Endothelial cell of umbilical vein (primary cell): ENCODE results near the gene LRP10. TPM values are rescaled to one million over a fixed set of nuclear protein-coding genes. Genes with fewer than 3 reads are reported as not detected.

Experiments used
- BruUV-seq: library from RNA; stranded (reverse); fragments of 400-500 nt; replicated peaks from 2 replicates; lab custom pipeline; 2021; lab: Mats Ljungman, UMichigan
- CTCF ChIA-PET: fragments of 300-600, 350-600 bp; sonication (Branson Sonifier 250); formaldehyde crosslinking; loops from one replicate; lab custom pipeline; 2021; ENCODE audit warnings: antibody characterized with exemption, inconsistent platforms; lab: Charles Lee
- POLR2A ChIA-PET: fragments of 300-600, 350-600 bp; sonication (Branson Sonifier 250); formaldehyde crosslinking; loops from one replicate; lab custom pipeline; 2021; ENCODE audit warnings: antibody characterized with exemption, inconsistent platforms; lab: Charles Lee
- DNase-seq: peaks from one replicate; pipeline ENCODE4 v3.0.0-alpha.2; 2011; ENCODE audit warnings: low read depth, low spot score
- FAIRE-seq: peaks from 2 replicates; lab custom pipeline; 2011; peaks lifted over from hg19 to GRCh38; lab: Jason Lieb, UNC
- H2AFZ ChIP-seq: 2 replicates; pipeline ENCODE4 v1.6.0; 2012; ENCODE audit warnings: low read depth, low read length, control low read depth, inconsistent platforms
- H3K27ac ChIP-seq: 2 replicates; pipeline ENCODE4 v1.5.1; 2011; ENCODE audit warnings: low read depth, mild to moderate bottlenecking, control low read depth, low read length, moderate library complexity; ENCODE audit not compliant: insufficient read depth
- H3K27me3 ChIP-seq, 2 experiments: 2 replicates each; pipeline versions ENCODE4 v1.6.0 to v1.6.1; 2011; ENCODE audit warnings: low read length in 2 of 2, mixed read lengths in 1 of 2; ENCODE audit not compliant: control insufficient read depth in 2 of 2, insufficient read depth in 2 of 2
- H3K36me3 ChIP-seq, 2 experiments: 2 replicates in 1 of 2; 3 replicates in 1 of 2; pipeline ENCODE4 v1.5.1; 2011; ENCODE audit warnings: low read length in 2 of 2, mild to moderate bottlenecking in 1 of 2, moderate library complexity in 1 of 2; ENCODE audit not compliant: control insufficient read depth in 2 of 2, insufficient read depth in 2 of 2; ENCODE audit errors: extremely low read depth in 1 of 2
- H3K4me1 ChIP-seq: 3 replicates; pipeline ENCODE4 v1.5.1; 2011; ENCODE audit warnings: mild to moderate bottlenecking, low read length; ENCODE audit not compliant: control insufficient read depth, insufficient read depth; ENCODE audit errors: extremely low read depth
- H3K4me2 ChIP-seq: 2 replicates; pipeline ENCODE4 v1.6.1; 2011; ENCODE audit warnings: low read length, control low read depth, mixed read lengths; ENCODE audit not compliant: insufficient read depth
- H3K4me3 ChIP-seq, 3 experiments: fragments of 200-600 bp in 1 of 3; sonication (generic), shearing (Covaris generic) in 1 of 3; replicated peaks in 1 of 3; 2 replicates each; pipeline ENCODE4 v1.5.1; 2011 to 2016; ENCODE audit warnings: control low read depth in 3 of 3, low read length in 3 of 3, mild to moderate bottlenecking in 2 of 3, inconsistent platforms in 1 of 3, low read depth in 1 of 3, moderate library complexity in 1 of 3; ENCODE audit not compliant: insufficient read depth in 1 of 3
- H3K79me2 ChIP-seq: 2 replicates; pipeline ENCODE4 v1.6.0; 2012; ENCODE audit warnings: low read length, inconsistent platforms; ENCODE audit not compliant: control insufficient read depth, insufficient read depth
- H3K9ac ChIP-seq: replicated peaks from 2 replicates; pipeline ENCODE3; 2011; ENCODE audit warnings: low read length, control low read depth; ENCODE audit not compliant: insufficient read depth; ENCODE audit errors: extremely low read depth
- H3K9me1 ChIP-seq: replicated peaks from 3 replicates; pipeline ENCODE4 v1.6.0; 2011; ENCODE audit warnings: mild to moderate bottlenecking, low read length; ENCODE audit not compliant: control insufficient read depth, insufficient read depth; ENCODE audit errors: extremely low read depth
- H3K9me3 ChIP-seq: replicated peaks from 2 replicates; pipeline ENCODE4 v1.5.1; 2012; ENCODE audit warnings: low read length, inconsistent platforms; ENCODE audit not compliant: control insufficient read depth, insufficient read depth
- H4K20me1 ChIP-seq: replicated peaks from 2 replicates; pipeline ENCODE3; 2011; ENCODE audit warnings: mild to moderate bottlenecking, low read length; ENCODE audit not compliant: control insufficient read depth, insufficient read depth; ENCODE audit errors: extremely low read depth
- EZH2 ChIP-seq: IDR thresholded peaks from 2 replicates; pipeline ENCODE4 v1.6.1; 2012; ENCODE audit warnings: borderline replicate concordance, low read depth, mild to moderate bottlenecking, moderate library complexity, low read length, inconsistent platforms; ENCODE audit not compliant: severe bottlenecking
- FOS ChIP-seq: IDR thresholded peaks from 2 replicates; pipeline ENCODE4 v1.6.1; 2011; ENCODE audit warnings: mild to moderate bottlenecking, low read length, moderate library complexity, borderline replicate concordance; ENCODE audit not compliant: insufficient read depth
- GATA2 ChIP-seq: IDR thresholded peaks from 2 replicates; pipeline ENCODE4 v1.7.0; 2011; ENCODE audit warnings: low read depth, mild to moderate bottlenecking, moderate library complexity, mixed read lengths, low read length; ENCODE audit not compliant: insufficient read length, insufficient read depth
- JUN ChIP-seq: IDR thresholded peaks from 2 replicates; pipeline ENCODE4 v1.6.1; 2011; ENCODE audit warnings: borderline replicate concordance, low read depth; ENCODE audit not compliant: insufficient read length, insufficient read depth
- MYC ChIP-seq: IDR thresholded peaks from one replicate; pipeline ENCODE4 v1.6.1; 2011; ENCODE audit warnings: mild to moderate bottlenecking, low read depth, low read length
- POLR2A ChIP-seq: IDR thresholded peaks from 2 replicates; pipeline ENCODE4 v1.6.1; 2012; ENCODE audit warnings: low read depth, mild to moderate bottlenecking, control low read depth, low read length
- POLR2AphosphoS5 ChIP-seq: IDR thresholded peaks from 2 replicates; pipeline ENCODE4 v1.6.1; 2012; ENCODE audit warnings: low read depth, mild to moderate bottlenecking, control low read depth, low read length, moderate library complexity; ENCODE audit not compliant: insufficient read depth
- dilution Hi-C: fragments of 300-500 bp; cut with MboI; formaldehyde crosslinking; loops from one replicate; pipeline ENCODE4 v1.15.0; 2019; ENCODE audit warnings: low sequenced_read_pairs; ENCODE audit not compliant: extremely low pct_ligation_motif_present
- intact Hi-C: fragments of 100-400 bp; cut with micrococcal nuclease; formaldehyde crosslinking; loops from one replicate; pipeline ENCODE4 v1.10.0; 2022
- polyA plus RNA-seq, 4 experiments: library from polyadenylated mRNA; depleted of rRNA in 3 of 4; stranded (reverse) in 3 of 4; unstranded in 1 of 4; fragments of >200 nt; gene quantifications; 2 replicates each; pipeline versions ENCODE4 v1.2.1 to v1.2.3, GENCODE V29; 2011 to 2012; ENCODE audit warnings: missing spikeins in 1 of 4
- total RNA-seq: library from RNA; stranded (reverse); gene quantifications from 2 replicates; pipeline ENCODE4 v1.2.3, GENCODE V29; 2021
- TF ChIP-seq, protein P1 (sequence below): IDR thresholded peaks from 2 replicates; pipeline ENCODE4 v1.6.1; 2011; ENCODE audit not compliant: insufficient read depth, insufficient read length
- TF ChIP-seq, protein P2 (sequence below), 2 donors: IDR thresholded peaks; 1 replicate in 1 of 2; 2 replicates in 1 of 2; pipeline ENCODE4 v1.5.1; 2011; ENCODE audit warnings: low read length in 2 of 2, mild to moderate bottlenecking in 2 of 2, moderate library complexity in 2 of 2, control low read depth in 1 of 2, inconsistent platforms in 1 of 2, low read depth in 1 of 2; ENCODE audit not compliant: insufficient read depth in 1 of 2; ENCODE audit errors: extremely low read depth in 1 of 2

LRP10 gene
- total and polyA plus RNA-seq, 2 donors (not counting 3 experiments of a cell fraction or from before 2014, with no cell fraction given) = 123 to 157 TPM

DNA sequence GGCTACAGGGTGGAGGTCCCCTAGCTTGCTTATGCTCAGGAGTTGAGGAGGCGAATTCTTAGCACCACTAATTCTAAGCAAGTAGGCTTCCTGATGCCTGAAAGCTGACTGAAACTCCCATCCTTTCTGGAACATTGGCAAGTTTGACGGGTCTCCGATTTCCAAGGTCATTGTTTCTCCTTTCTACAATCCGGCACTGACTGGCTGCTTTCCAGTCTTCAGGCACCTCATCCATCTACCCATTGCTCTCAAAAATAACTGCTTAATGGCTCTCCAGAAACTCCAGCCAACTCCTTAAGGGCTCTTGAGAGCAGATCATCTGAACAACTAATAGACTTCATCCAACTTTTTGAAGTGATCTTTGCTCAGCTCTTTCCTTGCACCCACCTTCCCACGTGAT lies 24.8 kb downstream of the LRP10 start:
- BruUV-seq = no TSS peak
- ChIA-PET CTCF (interaction anchor here (1.1 to 9.7 kb wide), 9 partner anchors 9 to 338 kb away, joined by 3 to 75 read pairs (median 4); partner anchors contain the start of gene LRP10), POLR2A (no interaction called here)
- Histone ChIP-seq H3K9me3 (no peaks in the 10 kb centered on the region), H3K4me3 (no peak overlapping the region), H3K27ac (no peak overlapping the region), H3K36me3 (peaks cover 2 to 6% of the 10 kb centered on the region in 2 experiments), H3K4me1 (no peaks in the 10 kb centered on the region), H3K4me2 (no peak overlapping the region), H2AFZ (no peak overlapping the region), H4K20me1 (no peaks in the 10 kb centered on the region), H3K9me1 (no peaks in the 10 kb centered on the region), H3K79me2 (no peaks in the 10 kb centered on the region), H3K9ac (no peak overlapping the region), H3K27me3 (no peaks in the 10 kb centered on the region)
- intact Hi-C loops = no loop called here
- dilution Hi-C loops = no loop called here
- DNase-seq (no peak), FAIRE-seq (no peak)
- TF ChIP-seq, protein P1, sequence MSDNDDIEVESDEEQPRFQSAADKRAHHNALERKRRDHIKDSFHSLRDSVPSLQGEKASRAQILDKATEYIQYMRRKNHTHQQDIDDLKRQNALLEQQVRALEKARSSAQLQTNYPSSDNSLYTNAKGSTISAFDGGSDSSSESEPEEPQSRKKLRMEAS = no peak
- TF ChIP-seq, protein P2, sequence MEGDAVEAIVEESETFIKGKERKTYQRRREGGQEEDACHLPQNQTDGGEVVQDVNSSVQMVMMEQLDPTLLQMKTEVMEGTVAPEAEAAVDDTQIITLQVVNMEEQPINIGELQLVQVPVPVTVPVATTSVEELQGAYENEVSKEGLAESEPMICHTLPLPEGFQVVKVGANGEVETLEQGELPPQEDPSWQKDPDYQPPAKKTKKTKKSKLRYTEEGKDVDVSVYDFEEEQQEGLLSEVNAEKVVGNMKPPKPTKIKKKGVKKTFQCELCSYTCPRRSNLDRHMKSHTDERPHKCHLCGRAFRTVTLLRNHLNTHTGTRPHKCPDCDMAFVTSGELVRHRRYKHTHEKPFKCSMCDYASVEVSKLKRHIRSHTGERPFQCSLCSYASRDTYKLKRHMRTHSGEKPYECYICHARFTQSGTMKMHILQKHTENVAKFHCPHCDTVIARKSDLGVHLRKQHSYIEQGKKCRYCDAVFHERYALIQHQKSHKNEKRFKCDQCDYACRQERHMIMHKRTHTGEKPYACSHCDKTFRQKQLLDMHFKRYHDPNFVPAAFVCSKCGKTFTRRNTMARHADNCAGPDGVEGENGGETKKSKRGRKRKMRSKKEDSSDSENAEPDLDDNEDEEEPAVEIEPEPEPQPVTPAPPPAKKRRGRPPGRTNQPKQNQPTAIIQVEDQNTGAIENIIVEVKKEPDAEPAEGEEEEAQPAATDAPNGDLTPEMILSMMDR (IDR thresholded peaks at IDR 0.05; ENCODE audit: extremely low read depth in 1 of 2, insufficient read depth in 1 of 2, low read depth in 1 of 2, low read length in 2 of 2) = no peak
- TF ChIP-seq GATA2 (no peak), FOS (no peak), MYC (no peak), POLR2A (no peak), POLR2AphosphoS5 (no peak), JUN (no peak), EZH2 (no peak)
